ENCODE measurements around the gene DRAM1.
"Not testable (repeated sequence)": the region's sequence is repeated elsewhere in the genome, so short reads cannot be mapped to it uniquely, and the experiment has no call there.

The DRAM1 gene

DNA sequence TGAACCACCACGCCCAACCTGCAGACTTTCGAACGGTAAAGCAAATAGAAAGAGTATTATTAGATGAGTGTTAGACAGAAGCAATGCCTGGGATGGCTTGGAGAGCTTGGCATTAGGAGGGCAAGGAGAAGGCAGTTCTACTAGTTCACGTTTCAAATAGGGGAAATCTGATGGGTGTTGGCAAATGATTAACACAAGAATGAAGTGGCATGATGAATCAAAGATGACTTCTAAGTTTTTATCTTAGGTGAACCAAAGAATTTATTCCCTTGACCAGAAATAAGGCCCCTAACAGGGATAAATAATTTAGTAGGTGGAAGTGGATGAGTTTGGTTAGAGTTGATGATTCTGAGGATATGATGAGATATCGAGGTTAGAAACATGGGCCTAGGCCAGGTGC is 38.5 kb downstream of the DRAM1 start:
- Mint-ChIP-seq H3K9me3 (no peaks in the 10 kb centered on the region), H3K4me1 (ENCODE audit: low read depth) (peaks cover 8% of the 10 kb centered on the region), H3K36me3 (ENCODE audit: low read depth) (no peaks in the 10 kb centered on the region), H3K27ac (no peak overlapping the region), H3K4me3 (no peak overlapping the region), H3K27me3 (no peaks in the 10 kb centered on the region)

DNA sequence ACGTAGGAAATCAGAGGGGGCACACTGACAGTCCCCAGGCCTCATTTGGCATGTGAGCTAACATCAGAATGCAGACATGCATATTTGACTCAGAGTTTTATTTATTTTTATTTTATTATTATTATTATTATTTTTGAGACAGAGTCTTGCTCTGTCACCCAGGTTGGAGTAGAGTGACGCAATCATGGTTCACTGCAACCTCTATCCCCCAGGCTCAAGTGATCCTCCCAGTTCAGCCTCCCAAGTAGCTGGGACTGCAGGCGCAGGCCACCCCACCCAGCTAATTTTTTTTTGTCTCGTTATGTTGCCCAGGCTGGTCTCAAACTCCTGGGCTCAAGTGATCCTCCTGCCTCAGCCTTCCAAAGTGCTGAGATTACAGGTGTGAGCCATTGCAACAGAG is 41.4 kb downstream of the DRAM1 start:
- H3K36me3 Mint-ChIP-seq (ENCODE audit: low read depth); H3K9me3 Mint-ChIP-seq; H3K4me3 Mint-ChIP-seq; H3K27ac Mint-ChIP-seq; H3K4me1 Mint-ChIP-seq (ENCODE audit: low read depth); H3K27me3 Mint-ChIP-seq: not testable (repeated sequence)

- no peaks in the 10 kb centered on the region for H3K36me3 Mint-ChIP-seq (ENCODE audit: low read depth)
- peaks cover 8% of the 10 kb centered on the region for H3K4me1 Mint-ChIP-seq (ENCODE audit: low read depth)
- peaks cover 4% of the 10 kb centered on the region for H3K9me3 Mint-ChIP-seq
- no peak overlapping the region for H3K4me3 Mint-ChIP-seq
- no peaks in the 10 kb centered on the region for H3K27me3 Mint-ChIP-seq
- H3K27ac Mint-ChIP-seq: no peak overlapping the region
These were observed 42.1 kb downstream of the DRAM1 start for GRCh38 chr12:101919447-101919846.

GRCh38 chr12:101920906-101921305 is 43.5 kb downstream of the DRAM1 start:
- Mint-ChIP-seq H3K27ac (no peak overlapping the region), H3K9me3 (peaks cover 4% of the 10 kb centered on the region), H3K27me3 (no peaks in the 10 kb centered on the region), H3K4me1 (ENCODE audit: low read depth) (peaks cover 8% of the 10 kb centered on the region), H3K36me3 (ENCODE audit: low read depth) (no peaks in the 10 kb centered on the region), H3K4me3 (no peak overlapping the region)

GRCh38 chr12:101923045-101923718 is 45.8 kb downstream of the DRAM1 start:
- no peak overlapping the region for H3K4me3 Mint-ChIP-seq
- H3K27me3 Mint-ChIP-seq: peaks cover 4% of the 10 kb centered on the region
- no peak overlapping the region for H3K27ac Mint-ChIP-seq
- H3K36me3 Mint-ChIP-seq (ENCODE audit: low read depth): no peaks in the 10 kb centered on the region
- H3K9me3 Mint-ChIP-seq: peaks cover 4% of the 10 kb centered on the region
- H3K4me1 Mint-ChIP-seq (ENCODE audit: low read depth): no peaks in the 10 kb centered on the region

DNA sequence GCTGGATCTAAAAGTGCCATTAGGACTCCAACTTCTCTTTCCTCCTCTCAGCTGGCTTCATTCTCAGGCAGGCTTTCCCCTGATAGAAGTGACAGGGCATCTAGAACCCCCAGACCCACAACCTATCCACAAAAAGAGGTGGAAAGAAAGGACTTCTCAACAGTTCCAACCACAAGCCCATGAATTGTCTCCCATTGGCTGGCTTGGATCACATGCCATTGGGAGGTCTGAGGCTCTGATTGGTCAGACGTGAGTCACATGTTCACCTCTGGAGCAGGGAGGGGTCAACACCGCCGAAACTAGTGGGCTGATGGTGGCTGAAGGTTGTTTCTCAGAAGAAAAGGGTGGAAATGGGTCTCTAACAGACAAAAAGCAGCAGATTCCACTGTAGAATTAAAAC is 47.2 kb downstream of the DRAM1 start:
- Mint-ChIP-seq H3K36me3 (ENCODE audit: low read depth) (no peaks in the 10 kb centered on the region), H3K27me3 (peaks cover 4% of the 10 kb centered on the region), H3K4me1 (ENCODE audit: low read depth) (peaks cover 9% of the 10 kb centered on the region), H3K9me3 (peaks cover 4% of the 10 kb centered on the region), H3K27ac (no peak overlapping the region), H3K4me3 (no peak overlapping the region)

DNA sequence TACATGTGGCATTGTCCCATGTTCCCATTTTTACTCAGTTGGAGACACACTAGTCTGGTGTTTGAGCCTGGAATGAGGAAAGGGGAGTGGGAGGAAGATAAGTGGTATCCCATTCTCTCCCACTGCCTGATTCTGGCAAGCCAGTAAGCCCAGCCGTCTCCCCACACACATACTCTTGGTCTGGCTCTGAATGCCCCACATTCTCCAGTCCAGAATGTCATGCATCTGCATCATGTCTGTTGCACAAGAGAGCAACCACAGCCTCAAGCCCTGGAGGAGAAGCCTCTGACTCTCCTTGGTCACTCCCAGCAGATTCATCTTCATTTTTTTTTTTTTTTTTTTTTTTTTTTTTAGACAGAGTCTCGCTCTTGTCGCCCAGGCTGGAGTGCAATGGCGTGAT is 48.0 kb downstream of the DRAM1 start:
- no peak overlapping the region for H3K27ac Mint-ChIP-seq
- peaks cover 4% of the 10 kb centered on the region for H3K27me3 Mint-ChIP-seq
- H3K4me1 Mint-ChIP-seq (ENCODE audit: low read depth): peaks cover 9% of the 10 kb centered on the region
- H3K36me3 Mint-ChIP-seq (ENCODE audit: low read depth): no peaks in the 10 kb centered on the region
- no peak overlapping the region for H3K4me3 Mint-ChIP-seq
- H3K9me3 Mint-ChIP-seq: peaks cover 4% of the 10 kb centered on the region

- H3K4me3 Mint-ChIP-seq: no peak overlapping the region
- no peak overlapping the region for H3K27ac Mint-ChIP-seq
- peaks cover 4% of the 10 kb centered on the region for H3K9me3 Mint-ChIP-seq
- peaks cover 9% of the 10 kb centered on the region for H3K4me1 Mint-ChIP-seq (ENCODE audit: low read depth)
- peaks cover 4% of the 10 kb centered on the region for H3K27me3 Mint-ChIP-seq
- H3K36me3 Mint-ChIP-seq (ENCODE audit: low read depth): no peaks in the 10 kb centered on the region
These were observed 48.6 kb downstream of the DRAM1 start for GRCh38 chr12:101925935-101926334.

- peaks cover 16% of the 10 kb centered on the region for H3K4me1 Mint-ChIP-seq (ENCODE audit: low read depth)
- H3K27me3 Mint-ChIP-seq: peaks cover 4% of the 10 kb centered on the region
- no peak overlapping the region for H3K27ac Mint-ChIP-seq
These were observed 49.7 kb downstream of the DRAM1 start for GRCh38 chr12:101927036-101927435.

GRCh38 chr12:101927999-101928398 is 50.6 kb downstream of the DRAM1 start:
- Mint-ChIP-seq H3K4me1 (ENCODE audit: low read depth) (peaks cover 20% of the 10 kb centered on the region), H3K36me3 (ENCODE audit: low read depth) (no peaks in the 10 kb centered on the region), H3K27me3 (peaks cover 4% of the 10 kb centered on the region), H3K27ac (no peak overlapping the region), H3K4me3 (no peak overlapping the region), H3K9me3 (peaks cover 4% of the 10 kb centered on the region)

More at GRCh38 chr12:101927036-101927435, 49.7 kb downstream of the DRAM1 start:
- Mint-ChIP-seq H3K9me3 (peaks cover 4% of the 10 kb centered on the region), H3K4me3 (no peak overlapping the region), H3K36me3 (ENCODE audit: low read depth) (no peaks in the 10 kb centered on the region)

DNA sequence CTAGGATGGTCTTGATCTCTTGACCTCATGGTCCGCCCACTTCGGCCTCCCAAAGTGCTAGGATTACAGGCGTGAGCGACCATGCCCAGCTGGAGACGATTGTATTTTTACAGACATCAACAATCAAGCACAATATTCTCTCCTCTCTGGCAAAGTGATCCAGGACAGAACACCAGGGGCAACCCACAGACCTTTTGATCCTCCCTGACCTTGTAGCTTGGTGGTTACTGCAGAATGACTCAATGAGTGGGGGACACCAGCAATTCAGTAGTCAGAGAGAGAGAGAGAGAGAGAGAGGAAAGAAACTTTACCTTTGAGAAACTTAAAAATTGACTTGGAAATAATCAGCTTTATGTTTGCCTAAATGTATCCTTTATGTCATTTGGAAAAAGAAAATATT is 51.2 kb downstream of the DRAM1 start:
- H3K36me3 Mint-ChIP-seq (ENCODE audit: low read depth): no peaks in the 10 kb centered on the region
- peak overlapping the region; percentile 16 for H3K27ac Mint-ChIP-seq
- H3K4me1 Mint-ChIP-seq (ENCODE audit: low read depth): peaks cover 20% of the 10 kb centered on the region
- no peak overlapping the region for H3K4me3 Mint-ChIP-seq
- peaks cover 4% of the 10 kb centered on the region for H3K9me3 Mint-ChIP-seq
- peaks cover 4% of the 10 kb centered on the region for H3K27me3 Mint-ChIP-seq

DNA sequence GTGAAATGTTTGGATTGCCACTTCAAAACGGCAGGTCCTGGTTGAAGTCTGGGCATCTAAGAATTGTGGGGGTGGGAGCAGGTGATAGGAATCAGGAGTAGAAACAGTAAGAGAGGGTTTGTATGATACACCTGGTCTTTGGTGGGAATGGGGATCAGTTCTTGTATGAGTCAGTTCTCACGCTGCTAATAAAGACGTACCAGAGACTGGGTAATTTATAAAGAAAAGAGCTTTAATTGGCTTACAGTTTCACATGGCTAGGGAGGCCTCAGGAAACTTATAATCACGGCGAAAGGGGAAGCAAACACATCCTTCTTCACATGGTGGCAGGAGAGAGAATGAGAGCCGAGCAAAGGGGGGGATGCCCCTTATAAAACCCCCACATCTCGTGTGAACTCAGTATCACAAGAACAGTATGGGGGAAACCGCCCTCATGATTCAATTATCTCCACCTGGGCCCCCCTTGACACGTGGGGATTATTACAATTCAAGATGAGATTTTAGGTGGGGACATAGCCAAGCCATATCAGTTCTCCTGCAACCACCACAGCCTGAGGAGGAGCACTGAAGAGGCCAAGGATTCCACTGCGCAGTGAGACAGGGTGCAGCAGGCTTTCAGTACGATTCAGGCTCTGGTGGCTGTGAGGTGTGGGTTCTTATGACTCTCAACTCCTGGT is 52.1 kb downstream of the DRAM1 start:
- Mint-ChIP-seq H3K4me3 (no peak overlapping the region), H3K4me1 (ENCODE audit: low read depth) (peaks cover 25% of the 10 kb centered on the region), H3K36me3 (ENCODE audit: low read depth) (no peaks in the 10 kb centered on the region), H3K27me3 (peaks cover 4% of the 10 kb centered on the region), H3K9me3 (no peaks in the 10 kb centered on the region), H3K27ac (peak overlapping the region; percentile 65)

GRCh38 chr12:101931498-101932326 is 54.3 kb downstream of the DRAM1 start:
- H3K9me3 Mint-ChIP-seq: no peaks in the 10 kb centered on the region
- peaks cover 36% of the 10 kb centered on the region for H3K4me1 Mint-ChIP-seq (ENCODE audit: low read depth)
- no peaks in the 10 kb centered on the region for H3K27me3 Mint-ChIP-seq
- H3K4me3 Mint-ChIP-seq: no peak overlapping the region
- peak overlapping the region; percentile 61 for H3K27ac Mint-ChIP-seq
- no peaks in the 10 kb centered on the region for H3K36me3 Mint-ChIP-seq (ENCODE audit: low read depth)

- H3K4me1 Mint-ChIP-seq (ENCODE audit: low read depth): peaks cover 35% of the 10 kb centered on the region
- no peaks in the 10 kb centered on the region for H3K36me3 Mint-ChIP-seq (ENCODE audit: low read depth)
- H3K4me3 Mint-ChIP-seq: no peak overlapping the region
- no peaks in the 10 kb centered on the region for H3K9me3 Mint-ChIP-seq
- no peaks in the 10 kb centered on the region for H3K27me3 Mint-ChIP-seq
- peak overlapping the region; percentile 42 for H3K27ac Mint-ChIP-seq
These were observed 56.6 kb downstream of the DRAM1 start for GRCh38 chr12:101933866-101934514.
